ENCODE results near the gene KCTD18.
A peak's percentile ranks its signal among the peaks of the same experiment; 100 is the strongest.

Gene KCTD18

GRCh38 chr2:200523158-200523557 is 13.3 kb upstream of the KCTD18 start:
- H3K36me3 ChIP-seq = no peaks in the 10 kb centered on the region
- TF ChIP-seq CTCF (IDR thresholded peaks at IDR 0.05; ENCODE audit: low read depth, low read length) = no peak
- DNase-seq = no peak
- no peaks in the 10 kb centered on the region for H3K9me3 ChIP-seq (ENCODE audit: severe bottlenecking)
- H3K27me3 ChIP-seq (ENCODE audit: insufficient read depth, low read depth, severe bottlenecking) = no peaks in the 10 kb centered on the region
- H3K4me3 ChIP-seq (ENCODE audit: low read depth, low read length) = no peak overlapping the region
- no peak overlapping the region for H3K27ac ChIP-seq

GRCh38 chr2:200515155-200515554 is 5.3 kb upstream of the KCTD18 start:
- TF ChIP-seq CTCF (IDR thresholded peaks at IDR 0.05; ENCODE audit: low read depth, low read length) = no peak
- Histone ChIP-seq H3K9me3 (ENCODE audit: severe bottlenecking) (no peaks in the 10 kb centered on the region), H3K27me3 (ENCODE audit: insufficient read depth, low read depth, severe bottlenecking) (no peaks in the 10 kb centered on the region), H3K27ac (no peak overlapping the region), H3K4me3 (ENCODE audit: low read depth, low read length) (no peak overlapping the region), H3K36me3 (no peaks in the 10 kb centered on the region)
- DNase-seq = no peak

- Histone ChIP-seq H3K9me3 (ENCODE audit: severe bottlenecking) (no peaks in the 10 kb centered on the region), H3K4me3 (ENCODE audit: low read depth, low read length) (peak overlapping the region; percentile 89), H3K27ac (peak overlapping the region; percentile 84), H3K36me3 (no peaks in the 10 kb centered on the region), H3K27me3 (ENCODE audit: insufficient read depth, low read depth, severe bottlenecking) (no peaks in the 10 kb centered on the region)
- no peak for DNase-seq
- TF ChIP-seq CTCF (IDR thresholded peaks at IDR 0.05; ENCODE audit: low read depth, low read length) = no peak
Observed at GRCh38 chr2:200509235-200509611, 645 bp downstream of the KCTD18 start.

GRCh38 chr2:200507179-200507578 is 2.7 kb downstream of the KCTD18 start:
- Histone ChIP-seq H3K9me3 (ENCODE audit: severe bottlenecking) (no peaks in the 10 kb centered on the region), H3K27me3 (ENCODE audit: insufficient read depth, low read depth, severe bottlenecking) (no peaks in the 10 kb centered on the region), H3K27ac (no peak overlapping the region), H3K36me3 (no peaks in the 10 kb centered on the region), H3K4me3 (ENCODE audit: low read depth, low read length) (no peak overlapping the region)
- TF ChIP-seq CTCF (IDR thresholded peaks at IDR 0.05; ENCODE audit: low read depth, low read length) = no peak
- no peak for DNase-seq

GRCh38 chr2:200506679-200507078 is 3.2 kb downstream of the KCTD18 start:
- no peak overlapping the region for H3K27ac ChIP-seq

More at GRCh38 chr2:200506679-200507078, 3.2 kb downstream of the KCTD18 start:
- H3K36me3 ChIP-seq = no peaks in the 10 kb centered on the region
- H3K4me3 ChIP-seq (ENCODE audit: low read depth, low read length) = no peak overlapping the region
- no peak for TF ChIP-seq CTCF (IDR thresholded peaks at IDR 0.05; ENCODE audit: low read depth, low read length)
- H3K9me3 ChIP-seq (ENCODE audit: severe bottlenecking) = no peaks in the 10 kb centered on the region
- no peak for DNase-seq
- no peaks in the 10 kb centered on the region for H3K27me3 ChIP-seq (ENCODE audit: insufficient read depth, low read depth, severe bottlenecking)
